GM18870 (cell line): Measurements from ENCODE around the gene RAB30.
A peak's percentile ranks its signal among the peaks of the same experiment; 100 is the strongest.

Source experiments
- ATAC-seq: cut with Tn5 transposase; IDR thresholded peaks from one replicate; pipeline ENCODE4 v1.9.1; 2021; ENCODE audit warnings: moderate library complexity; ENCODE audit not compliant: unreplicated experiment

Gene RAB30

GRCh38 chr11:83071567-83072349 is at the start of gene RAB30:
TSS of gene RAB30 (minus strand) at chr11:83071897. CDS start at chr11:82997316, 74,581 bp downstream.
- ATAC-seq = peak; percentile 97

GRCh38 chr11:83120327-83120726 is 48.6 kb upstream of the RAB30 start:
- ATAC-seq = no peak

- no peak for ATAC-seq
Measured at GRCh38 chr11:83119216-83119615, 47.5 kb upstream of the RAB30 start.

GRCh38 chr11:83118814-83119213 is 47.1 kb upstream of the RAB30 start:
- no peak for ATAC-seq

GRCh38 chr11:83116015-83116641 is 44.4 kb upstream of the RAB30 start:
- ATAC-seq = no peak

- ATAC-seq = no peak
Measured at GRCh38 chr11:83115551-83115950, 43.9 kb upstream of the RAB30 start.

GRCh38 chr11:83115026-83115425 is 43.3 kb upstream of the RAB30 start:
- ATAC-seq = no peak

- no peak for ATAC-seq
Measured at GRCh38 chr11:83112886-83113285, 41.2 kb upstream of the RAB30 start.

GRCh38 chr11:83105168-83105567 is 33.5 kb upstream of the RAB30 start:
- ATAC-seq = no peak

GRCh38 chr11:83102834-83103233 is 31.1 kb upstream of the RAB30 start:
- no peak for ATAC-seq

- no peak for ATAC-seq
Measured at GRCh38 chr11:83097429-83098075, 25.9 kb upstream of the RAB30 start.

GRCh38 chr11:83093634-83094033 is 21.9 kb upstream of the RAB30 start:
- ATAC-seq = no peak

- no peak for ATAC-seq
Measured at GRCh38 chr11:83092488-83093384, 21.0 kb upstream of the RAB30 start.

- ATAC-seq = no peak
Measured at GRCh38 chr11:83088965-83089364, 17.3 kb upstream of the RAB30 start.

GRCh38 chr11:83087035-83087434 is 15.3 kb upstream of the RAB30 start:
- no peak for ATAC-seq

GRCh38 chr11:83079820-83080219 is 8.1 kb upstream of the RAB30 start:
- no peak for ATAC-seq

GRCh38 chr11:83078269-83078668 is 6.6 kb upstream of the RAB30 start:
- no peak for ATAC-seq

GRCh38 chr11:83073884-83074283 is 2.2 kb upstream of the RAB30 start:
- ATAC-seq = no peak

- no peak for ATAC-seq
Measured at GRCh38 chr11:83073258-83073657, 1.6 kb upstream of the RAB30 start.

- no peak for ATAC-seq
Measured at GRCh38 chr11:83072350-83073242, 899 bp upstream of the RAB30 start.
